ENCODE results near the gene MAP7D2.

The MAP7D2 gene

DNA sequence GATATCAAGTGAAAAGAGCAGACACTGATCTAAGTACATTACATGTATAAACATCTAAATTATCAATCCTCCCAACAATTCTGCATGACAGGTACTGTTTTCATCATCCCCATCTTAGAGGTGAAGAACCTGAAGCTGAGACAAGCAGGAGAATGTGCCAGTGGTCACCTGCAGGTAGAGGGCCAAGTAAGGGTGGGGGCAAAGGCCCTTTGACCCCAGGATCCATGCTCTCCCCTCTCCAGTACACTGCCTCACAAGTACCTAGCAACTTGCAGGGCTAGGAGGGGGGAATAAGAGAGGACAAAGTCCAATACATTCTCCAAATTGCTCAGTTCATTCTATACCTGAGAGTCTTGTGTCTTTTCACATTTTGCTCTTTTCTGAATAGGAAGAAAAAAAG, 8.3 kb upstream of the MAP7D2 start:
- H3K4me1 ChIP-seq (ENCODE audit: control insufficient read depth in 5 of 5, insufficient read depth in 5 of 5, low read length in 5 of 5), result peaks cover 0 to 4% (median 0%) of the 10 kb centered on the region in 5 donors
- H3K36me3 ChIP-seq (ENCODE audit: control insufficient read depth in 5 of 5, insufficient read depth in 5 of 5, low read length in 5 of 5), result peaks cover 12 to 24% (median 17%) of the 10 kb centered on the region in 5 donors
- H3K4me3 ChIP-seq (ENCODE audit: low read depth in 1 of 5, low read length in 5 of 5), result no peak overlapping the region
- H3K9ac ChIP-seq (ENCODE audit: low read length in 5 of 5), result no peak overlapping the region
- no peak overlapping the region for H3K27ac ChIP-seq (ENCODE audit: low read depth, low read length)
- H3K9me3 ChIP-seq (ENCODE audit: control insufficient read depth in 5 of 5, low read length in 5 of 5), result no peaks in the 10 kb centered on the region
- no peaks in the 10 kb centered on the region for H3K27me3 ChIP-seq (ENCODE audit: control insufficient read depth in 5 of 5, insufficient read depth in 4 of 5, low read length in 5 of 5)

DNA sequence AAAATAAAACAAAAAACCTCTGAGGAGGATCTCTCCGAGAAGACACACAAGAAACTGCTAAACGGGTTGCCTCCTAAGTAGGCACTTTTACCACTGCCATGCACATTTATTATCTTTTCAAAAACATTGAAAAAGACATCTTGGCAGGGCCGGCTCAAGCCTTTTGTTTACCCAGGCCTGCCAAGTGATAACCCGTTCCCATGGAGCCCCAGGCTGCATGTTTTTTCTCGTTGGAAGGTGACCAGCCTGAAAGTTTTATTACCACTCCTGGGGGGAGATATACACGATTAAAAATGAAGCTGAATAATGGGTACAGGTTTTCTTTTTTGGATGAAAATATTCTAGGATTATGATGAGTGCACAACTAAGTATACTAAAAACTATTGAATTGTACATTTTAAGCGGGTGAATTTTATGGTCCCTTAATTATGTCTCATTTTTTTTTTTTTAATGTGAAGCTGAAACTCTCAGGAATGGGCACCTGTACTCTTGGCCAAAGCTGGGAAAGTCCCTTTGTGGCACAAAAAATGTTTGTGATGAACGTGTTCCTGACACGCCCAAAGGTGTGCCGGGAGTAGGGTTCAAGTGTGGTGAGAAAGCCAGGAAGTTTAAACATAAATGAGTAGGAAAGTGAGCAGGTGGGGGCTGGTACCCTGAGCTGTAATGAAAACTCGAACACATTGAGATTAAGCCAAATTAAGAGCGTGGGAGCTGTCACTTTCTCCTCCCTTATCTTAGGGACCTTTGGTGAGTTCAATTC, 1.5 kb upstream of the MAP7D2 start:
- Histone ChIP-seq H3K4me3 (ENCODE audit: low read depth in 1 of 5, low read length in 5 of 5) (no peak overlapping the region), H3K27me3 (ENCODE audit: control insufficient read depth in 5 of 5, insufficient read depth in 4 of 5, low read length in 5 of 5) (peaks cover 6 to 27% (median 19%) of the 10 kb centered on the region in 5 donors), H3K4me1 (ENCODE audit: control insufficient read depth in 5 of 5, insufficient read depth in 5 of 5, low read length in 5 of 5) (peaks cover 0 to 14% (median 10%) of the 10 kb centered on the region in 5 donors), H3K9ac (ENCODE audit: low read length in 5 of 5) (no peak overlapping the region), H3K9me3 (ENCODE audit: control insufficient read depth in 5 of 5, low read length in 5 of 5) (peaks cover 0 to 6% (median 4%) of the 10 kb centered on the region in 5 donors), H3K36me3 (ENCODE audit: control insufficient read depth in 5 of 5, insufficient read depth in 5 of 5, low read length in 5 of 5) (no peaks in the 10 kb centered on the region), H3K27ac (ENCODE audit: low read depth, low read length) (no peak overlapping the region)

DNA sequence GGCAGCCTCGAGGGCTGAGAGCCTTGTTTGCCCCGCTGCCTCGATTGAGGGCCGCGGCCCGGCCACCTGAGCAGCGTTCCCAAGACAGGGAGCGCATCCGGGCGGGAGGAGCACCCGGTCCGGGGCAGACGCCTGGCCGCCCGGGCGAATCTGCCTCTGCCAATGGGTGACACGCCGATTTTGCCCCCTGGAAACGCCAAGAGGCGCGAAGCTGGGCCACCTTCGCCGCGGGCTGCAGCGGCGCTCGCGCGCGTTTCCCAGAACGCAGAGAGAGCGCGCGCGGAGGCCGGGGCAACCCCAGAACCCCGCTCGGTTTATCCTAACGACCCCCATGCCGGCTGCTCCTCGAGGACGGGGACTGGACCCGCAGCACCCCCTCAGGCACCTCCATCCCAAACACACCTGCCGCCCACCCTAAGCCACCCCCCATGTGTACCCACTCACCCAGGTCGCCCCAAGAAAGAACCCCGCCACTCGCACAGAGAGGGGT, 575 bp downstream of the MAP7D2 start:
- Histone ChIP-seq H3K27ac (ENCODE audit: low read depth, low read length) (no peak overlapping the region), H3K4me3 (ENCODE audit: low read depth in 1 of 5, low read length in 5 of 5) (peak overlapping the region in 3 of 5 donors; percentile 42 to 62 (median 47)), H3K9me3 (ENCODE audit: control insufficient read depth in 5 of 5, low read length in 5 of 5) (peaks cover 0 to 6% (median 4%) of the 10 kb centered on the region in 5 donors), H3K36me3 (ENCODE audit: control insufficient read depth in 5 of 5, insufficient read depth in 5 of 5, low read length in 5 of 5) (no peaks in the 10 kb centered on the region), H3K27me3 (ENCODE audit: control insufficient read depth in 5 of 5, insufficient read depth in 4 of 5, low read length in 5 of 5) (peaks cover 6 to 28% (median 19%) of the 10 kb centered on the region in 5 donors), H3K9ac (ENCODE audit: low read length in 5 of 5) (no peak overlapping the region), H3K4me1 (ENCODE audit: control insufficient read depth in 5 of 5, insufficient read depth in 5 of 5, low read length in 5 of 5) (peaks cover 0 to 14% (median 10%) of the 10 kb centered on the region in 5 donors)

DNA sequence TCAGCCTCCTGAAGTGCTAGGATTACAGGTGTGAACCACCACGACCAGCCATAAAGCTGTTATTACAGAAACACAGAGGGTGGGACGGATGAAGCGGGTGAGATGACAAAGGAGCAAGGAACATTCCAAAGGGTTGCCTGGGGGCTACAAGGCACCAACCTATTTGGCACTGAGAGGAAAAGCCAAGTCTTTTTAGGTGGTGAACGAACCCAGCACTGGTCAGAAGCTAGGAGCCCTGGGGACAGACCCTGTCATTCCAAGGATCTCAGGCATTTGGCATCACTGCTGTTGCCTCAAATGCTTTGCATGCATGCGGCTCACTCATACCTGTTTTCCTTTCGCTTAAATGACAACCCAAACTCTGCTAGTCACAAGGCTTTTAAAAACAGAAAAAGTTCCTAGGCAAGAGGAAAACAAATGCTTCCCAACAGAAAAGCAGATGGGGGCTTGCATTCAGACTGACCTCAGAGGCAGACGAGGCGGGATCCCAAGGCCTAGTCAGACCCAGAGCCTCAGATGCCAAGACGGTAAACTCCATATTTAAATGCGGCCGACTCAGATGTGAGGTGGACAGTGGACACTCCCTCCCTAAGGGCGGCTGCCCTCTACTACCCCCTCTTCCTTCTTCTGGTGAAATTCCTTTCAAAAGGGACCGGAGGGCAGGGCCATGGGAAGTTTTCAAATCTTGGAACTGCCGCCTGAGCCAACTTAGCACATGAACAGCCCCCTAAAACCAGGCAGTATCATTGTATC, 4.5 kb downstream of the MAP7D2 start:
- Histone ChIP-seq H3K4me3 (ENCODE audit: low read depth in 1 of 5, low read length in 5 of 5) (no peak overlapping the region), H3K27me3 (ENCODE audit: control insufficient read depth in 5 of 5, insufficient read depth in 4 of 5, low read length in 5 of 5) (peaks cover 6 to 28% (median 17%) of the 10 kb centered on the region in 5 donors), H3K9ac (ENCODE audit: low read length in 5 of 5) (no peak overlapping the region), H3K36me3 (ENCODE audit: control insufficient read depth in 5 of 5, insufficient read depth in 5 of 5, low read length in 5 of 5) (no peaks in the 10 kb centered on the region), H3K27ac (ENCODE audit: low read depth, low read length) (no peak overlapping the region), H3K9me3 (ENCODE audit: control insufficient read depth in 5 of 5, low read length in 5 of 5) (peaks cover 0 to 4% (median 4%) of the 10 kb centered on the region in 5 donors), H3K4me1 (ENCODE audit: control insufficient read depth in 5 of 5, insufficient read depth in 5 of 5, low read length in 5 of 5) (peaks cover 0 to 14% (median 10%) of the 10 kb centered on the region in 5 donors)

DNA sequence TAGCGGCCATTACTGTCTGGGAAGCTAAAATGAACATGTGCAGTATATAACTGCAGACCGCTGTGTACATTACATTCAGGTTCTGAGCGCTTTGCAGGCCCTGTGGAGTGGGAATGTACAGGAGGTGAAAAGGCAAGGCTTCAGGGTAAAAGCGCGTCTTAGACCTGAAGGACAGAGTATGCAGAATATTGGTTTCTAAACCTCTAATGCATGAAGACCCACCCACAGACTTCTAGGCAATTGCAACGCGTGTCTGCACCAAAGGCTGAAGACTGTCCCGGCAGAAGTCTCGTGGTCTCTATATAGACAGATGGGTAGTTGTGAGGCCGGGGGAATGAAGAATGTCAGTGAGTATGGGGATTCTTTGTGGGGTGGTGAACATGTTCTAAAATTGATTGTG, 5.4 kb downstream of the MAP7D2 start:
- Histone ChIP-seq H3K4me1 (ENCODE audit: control insufficient read depth in 5 of 5, insufficient read depth in 5 of 5, low read length in 5 of 5) (peaks cover 0 to 6% (median 5%) of the 10 kb centered on the region in 5 donors), H3K36me3 (ENCODE audit: control insufficient read depth in 5 of 5, insufficient read depth in 5 of 5, low read length in 5 of 5) (no peaks in the 10 kb centered on the region), H3K4me3 (ENCODE audit: low read depth in 1 of 5, low read length in 5 of 5) (no peak overlapping the region), H3K27me3 (ENCODE audit: control insufficient read depth in 5 of 5, insufficient read depth in 4 of 5, low read length in 5 of 5) (peaks cover 8 to 19% (median 12%) of the 10 kb centered on the region in 5 donors), H3K27ac (ENCODE audit: low read depth, low read length) (no peak overlapping the region), H3K9ac (ENCODE audit: low read length in 5 of 5) (no peak overlapping the region), H3K9me3 (ENCODE audit: control insufficient read depth in 5 of 5, low read length in 5 of 5) (no peaks in the 10 kb centered on the region)

DNA sequence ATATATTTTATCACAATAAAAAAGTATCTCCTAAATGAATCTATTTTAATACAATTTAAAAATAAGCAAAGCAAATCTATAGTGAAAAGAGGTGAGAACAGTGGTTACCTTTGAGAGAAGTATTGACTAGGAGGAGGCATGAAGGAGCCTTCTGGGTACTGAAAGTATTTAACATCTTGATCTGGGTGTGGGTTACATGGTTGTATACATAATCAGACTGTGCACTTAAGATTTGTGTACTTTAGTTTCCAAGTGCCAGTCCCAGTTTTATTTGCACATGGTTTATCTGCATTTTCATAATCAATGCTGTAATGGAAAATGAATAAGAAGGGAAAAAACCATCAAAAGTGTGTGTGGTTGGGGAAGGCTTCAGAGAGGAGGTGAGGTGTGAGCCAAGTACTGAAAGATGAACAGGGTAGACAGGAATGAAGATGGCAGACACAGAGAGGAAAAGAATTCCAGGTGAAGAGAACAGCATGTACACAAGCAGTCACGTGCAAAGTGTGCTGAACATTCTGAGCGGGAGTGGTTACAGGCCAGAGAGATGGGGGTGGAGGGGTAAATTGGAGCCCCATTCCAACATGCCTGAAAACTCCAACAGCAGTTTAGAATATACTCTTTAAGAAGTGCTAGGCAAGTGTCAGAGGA, 14.6 kb downstream of the MAP7D2 start:
- Histone ChIP-seq H3K36me3 (ENCODE audit: control insufficient read depth in 5 of 5, insufficient read depth in 5 of 5, low read length in 5 of 5) (no peaks in the 10 kb centered on the region), H3K27me3 (ENCODE audit: control insufficient read depth in 5 of 5, insufficient read depth in 4 of 5, low read length in 5 of 5) (peaks cover 0 to 5% (median 0%) of the 10 kb centered on the region in 5 donors), H3K4me3 (ENCODE audit: low read depth in 1 of 5, low read length in 5 of 5) (no peak overlapping the region), H3K9me3 (ENCODE audit: control insufficient read depth in 5 of 5, low read length in 5 of 5) (peaks cover 0 to 2% (median 0%) of the 10 kb centered on the region in 5 donors), H3K9ac (ENCODE audit: low read length in 5 of 5) (no peak overlapping the region), H3K27ac (ENCODE audit: low read depth, low read length) (no peak overlapping the region), H3K4me1 (ENCODE audit: control insufficient read depth in 5 of 5, insufficient read depth in 5 of 5, low read length in 5 of 5) (no peaks in the 10 kb centered on the region)

DNA sequence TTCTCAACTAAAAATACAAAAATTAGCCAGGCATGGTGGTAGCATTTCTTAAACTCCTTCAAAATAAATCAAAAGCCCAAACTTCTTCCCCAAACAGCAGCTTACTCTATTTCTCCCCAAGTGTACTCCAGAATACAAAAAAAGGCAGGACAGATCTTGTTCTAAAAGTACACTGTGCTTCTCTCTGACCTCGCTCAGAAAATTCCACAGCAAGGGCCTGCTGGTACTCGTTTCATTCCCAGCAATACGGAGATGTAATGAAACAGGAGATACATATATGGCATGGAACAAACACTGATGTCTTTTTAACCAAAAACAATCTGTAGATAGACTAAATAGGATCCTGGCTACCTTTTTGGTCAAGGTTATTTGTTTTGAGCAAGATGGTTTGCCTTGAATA, 25.2 kb downstream of the MAP7D2 start:
- Histone ChIP-seq H3K4me3 (ENCODE audit: low read depth in 1 of 5, low read length in 5 of 5) (no peak overlapping the region), H3K9ac (ENCODE audit: low read length in 5 of 5) (no peak overlapping the region), H3K4me1 (ENCODE audit: control insufficient read depth in 5 of 5, insufficient read depth in 5 of 5, low read length in 5 of 5) (no peaks in the 10 kb centered on the region), H3K27me3 (ENCODE audit: control insufficient read depth in 5 of 5, insufficient read depth in 4 of 5, low read length in 5 of 5) (peaks cover 0 to 12% (median 6%) of the 10 kb centered on the region in 5 donors), H3K27ac (ENCODE audit: low read depth, low read length) (no peak overlapping the region), H3K9me3 (ENCODE audit: control insufficient read depth in 5 of 5, low read length in 5 of 5) (no peaks in the 10 kb centered on the region), H3K36me3 (ENCODE audit: control insufficient read depth in 5 of 5, insufficient read depth in 5 of 5, low read length in 5 of 5) (no peaks in the 10 kb centered on the region)

DNA sequence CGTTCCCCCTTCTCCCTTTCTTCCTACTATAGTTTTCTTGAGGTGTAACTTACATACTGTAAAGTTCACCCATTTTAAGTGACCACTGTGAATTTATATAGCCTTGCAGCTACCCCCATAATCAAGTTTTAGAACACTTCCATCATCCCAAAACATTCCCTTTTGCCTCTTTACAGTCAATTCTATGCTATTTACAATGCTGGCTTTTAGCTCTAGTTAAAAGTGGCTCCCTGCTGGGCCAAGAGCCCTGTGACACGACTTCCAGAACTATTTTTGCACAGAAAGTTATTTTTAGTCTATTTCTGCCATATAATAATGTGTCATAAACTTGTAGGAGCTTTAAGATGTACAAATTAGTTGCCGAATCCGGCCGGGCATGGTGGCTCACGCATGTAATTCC, 26.9 kb downstream of the MAP7D2 start:
- Histone ChIP-seq H3K4me1 (ENCODE audit: control insufficient read depth in 5 of 5, insufficient read depth in 5 of 5, low read length in 5 of 5) (no peaks in the 10 kb centered on the region), H3K27ac (ENCODE audit: low read depth, low read length) (no peak overlapping the region), H3K9ac (ENCODE audit: low read length in 5 of 5) (no peak overlapping the region), H3K36me3 (ENCODE audit: control insufficient read depth in 5 of 5, insufficient read depth in 5 of 5, low read length in 5 of 5) (no peaks in the 10 kb centered on the region), H3K27me3 (ENCODE audit: control insufficient read depth in 5 of 5, insufficient read depth in 4 of 5, low read length in 5 of 5) (peaks cover 3 to 16% (median 6%) of the 10 kb centered on the region in 5 donors), H3K9me3 (ENCODE audit: control insufficient read depth in 5 of 5, low read length in 5 of 5) (no peaks in the 10 kb centered on the region), H3K4me3 (ENCODE audit: low read depth in 1 of 5, low read length in 5 of 5) (no peak overlapping the region)

DNA sequence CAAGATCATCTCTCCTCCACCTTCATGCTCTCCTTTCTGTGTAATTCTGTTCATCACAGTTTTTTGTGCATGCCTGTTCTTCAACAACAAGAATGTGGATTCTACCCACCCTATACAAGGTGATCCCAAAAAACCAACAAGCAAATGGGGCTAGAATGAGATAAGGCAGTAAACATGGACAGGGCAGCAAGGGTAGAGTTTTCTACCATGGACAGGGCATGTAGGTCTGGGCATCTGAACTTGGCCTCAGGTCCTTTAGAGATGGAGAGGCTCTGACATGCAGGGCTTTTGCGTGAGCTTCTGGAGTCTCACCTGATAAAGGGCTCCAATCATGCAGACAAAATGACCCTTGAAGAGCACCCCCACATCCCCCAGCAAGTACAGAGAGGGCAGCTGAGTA, 36.4 kb downstream of the MAP7D2 start:
- H3K9me3 ChIP-seq (ENCODE audit: control insufficient read depth in 5 of 5, low read length in 5 of 5), result no peaks in the 10 kb centered on the region
- no peak overlapping the region for H3K27ac ChIP-seq (ENCODE audit: low read depth, low read length)
- H3K36me3 ChIP-seq (ENCODE audit: control insufficient read depth in 5 of 5, insufficient read depth in 5 of 5, low read length in 5 of 5), result no peaks in the 10 kb centered on the region
- no peak overlapping the region for H3K9ac ChIP-seq (ENCODE audit: low read length in 5 of 5)
- peaks cover 3 to 7% (median 5%) of the 10 kb centered on the region in 5 donors for H3K27me3 ChIP-seq (ENCODE audit: control insufficient read depth in 5 of 5, insufficient read depth in 4 of 5, low read length in 5 of 5)
- H3K4me3 ChIP-seq (ENCODE audit: low read depth in 1 of 5, low read length in 5 of 5), result no peak overlapping the region
- H3K4me1 ChIP-seq (ENCODE audit: control insufficient read depth in 5 of 5, insufficient read depth in 5 of 5, low read length in 5 of 5), result no peaks in the 10 kb centered on the region

All from subcutaneous abdominal adipose tissue (tissue), 5 donors.